Ecto neural progenitor cell (in vitro differentiated cells): Measurements from ENCODE around the gene HYDIN.
"Not testable (repeated sequence)": the region's sequence is repeated elsewhere in the genome, so short reads cannot be mapped to it uniquely, and the experiment has no call there.

Experiments used
- DNase-seq: peaks from one replicate; pipeline ENCODE4 v3.0.0-alpha.2; 2018; ENCODE audit warnings: low spot score

HYDIN gene

DNA sequence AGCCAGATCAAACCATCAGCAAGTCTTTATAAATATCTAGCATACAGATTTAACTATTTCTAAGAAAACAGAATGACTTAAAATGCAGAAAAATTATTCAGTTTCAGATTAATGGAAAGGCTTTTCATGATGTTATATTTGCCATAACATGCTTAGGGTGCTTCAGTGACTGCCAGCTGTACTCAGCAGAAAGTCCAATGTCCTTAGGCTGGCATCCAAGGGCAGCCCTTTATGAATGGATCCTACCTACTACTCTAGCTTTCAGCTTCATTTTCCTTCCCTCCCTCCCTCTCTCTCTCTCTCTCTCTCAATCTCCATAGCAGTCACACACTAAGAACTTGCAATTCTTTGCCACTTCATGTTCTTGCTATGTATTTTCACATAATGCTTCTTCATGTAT is 124.6 kb downstream of the HYDIN start:
- DNase-seq, result not testable (repeated sequence)

DNA sequence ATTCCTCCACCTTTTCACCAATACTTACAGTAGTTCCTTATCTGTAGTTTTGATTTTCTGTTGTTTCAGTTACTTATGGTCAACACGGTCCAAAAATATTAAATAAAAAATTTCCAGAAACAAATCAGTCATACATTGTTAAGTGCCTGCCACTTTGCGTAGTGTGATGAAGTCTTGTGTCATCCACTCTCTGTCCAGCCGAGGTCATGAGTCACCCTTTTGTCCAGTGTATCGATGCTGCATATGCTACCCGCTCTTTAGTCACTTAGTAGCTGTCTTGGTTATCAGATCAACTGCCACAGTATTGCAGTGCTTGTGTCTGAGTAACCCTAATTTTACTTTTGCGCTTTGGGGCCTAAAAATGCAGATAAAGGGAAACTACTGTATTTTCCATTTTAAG is 146.9 kb downstream of the HYDIN start:
- DNase-seq, result not testable (repeated sequence)

DNA sequence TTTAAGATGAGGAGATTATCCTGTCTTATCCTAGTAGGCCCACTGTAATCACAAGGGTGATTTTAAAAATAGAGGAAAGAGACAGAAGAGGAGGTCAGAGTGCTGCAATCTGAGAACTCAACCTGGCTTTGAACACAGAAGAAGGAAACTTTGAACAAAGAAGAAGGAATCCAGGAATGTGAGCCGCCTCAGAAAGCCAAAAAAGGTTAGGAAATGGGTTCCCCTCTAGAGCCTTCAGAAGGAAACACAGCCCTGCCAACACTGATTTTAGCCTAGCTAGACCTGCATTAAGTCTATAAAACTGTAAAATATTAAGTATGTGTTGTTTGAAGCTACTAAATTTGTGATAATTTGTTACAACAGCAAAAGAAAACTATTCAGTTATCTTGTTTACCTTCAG is 149.7 kb downstream of the HYDIN start:
- not testable (repeated sequence) for DNase-seq

DNA sequence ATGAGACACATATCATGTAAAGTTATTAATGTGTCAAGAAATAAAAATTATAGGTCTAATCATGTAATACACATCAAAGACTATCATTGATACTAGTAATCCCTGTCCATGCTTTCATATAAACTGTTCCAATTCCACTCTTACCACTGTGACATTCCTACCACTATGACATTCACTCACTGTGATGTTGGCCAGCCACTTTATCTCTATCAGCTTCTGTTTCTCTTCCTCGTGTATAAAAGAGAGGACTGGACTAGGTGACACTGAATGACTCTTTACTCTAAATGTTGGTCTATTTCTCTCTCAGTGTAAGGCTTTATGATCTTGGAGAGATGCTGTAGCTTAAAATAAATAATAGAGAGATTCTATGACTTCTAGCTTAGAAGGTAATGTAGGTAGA is 150.3 kb downstream of the HYDIN start:
- not testable (repeated sequence) for DNase-seq

DNA sequence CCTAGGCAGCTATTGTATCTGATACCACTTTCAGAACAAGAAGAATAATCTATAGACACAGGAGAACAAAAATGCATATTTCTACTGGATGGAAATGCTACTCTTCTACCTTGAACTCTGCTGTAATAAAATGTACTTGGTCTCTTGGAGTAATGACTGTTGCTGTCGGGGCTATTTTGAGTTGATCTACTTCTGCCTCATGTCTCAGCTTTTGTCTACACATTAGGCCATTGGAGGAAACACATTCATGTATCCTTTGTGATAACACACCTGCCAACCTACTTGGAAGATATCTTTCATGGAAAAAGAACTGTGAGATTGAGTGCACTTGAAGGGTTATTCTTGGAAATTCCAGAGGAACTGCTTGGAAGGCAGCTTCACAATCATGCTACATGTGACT is 159.9 kb downstream of the HYDIN start:
- DNase-seq, result not testable (repeated sequence)

DNA sequence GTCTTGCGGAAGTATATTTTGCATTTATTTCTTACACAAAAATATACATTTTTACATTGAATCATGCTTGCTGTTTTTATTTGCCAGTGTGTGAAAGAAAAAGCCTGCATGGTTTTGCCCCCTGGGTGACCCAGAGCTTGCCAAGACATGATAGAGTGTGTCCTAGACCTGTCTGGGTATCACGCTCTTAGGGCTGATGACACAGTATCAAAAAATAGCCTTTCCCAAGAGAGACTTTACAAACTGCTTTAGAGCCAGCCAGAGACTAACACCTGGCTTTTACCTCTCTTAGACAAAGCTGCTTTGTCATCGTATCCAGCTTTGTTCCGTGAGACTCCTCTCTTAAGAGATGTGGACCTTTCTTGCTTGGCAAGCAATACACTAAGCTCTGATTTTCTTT is 160.7 kb downstream of the HYDIN start:
- not testable (repeated sequence) for DNase-seq

DNA sequence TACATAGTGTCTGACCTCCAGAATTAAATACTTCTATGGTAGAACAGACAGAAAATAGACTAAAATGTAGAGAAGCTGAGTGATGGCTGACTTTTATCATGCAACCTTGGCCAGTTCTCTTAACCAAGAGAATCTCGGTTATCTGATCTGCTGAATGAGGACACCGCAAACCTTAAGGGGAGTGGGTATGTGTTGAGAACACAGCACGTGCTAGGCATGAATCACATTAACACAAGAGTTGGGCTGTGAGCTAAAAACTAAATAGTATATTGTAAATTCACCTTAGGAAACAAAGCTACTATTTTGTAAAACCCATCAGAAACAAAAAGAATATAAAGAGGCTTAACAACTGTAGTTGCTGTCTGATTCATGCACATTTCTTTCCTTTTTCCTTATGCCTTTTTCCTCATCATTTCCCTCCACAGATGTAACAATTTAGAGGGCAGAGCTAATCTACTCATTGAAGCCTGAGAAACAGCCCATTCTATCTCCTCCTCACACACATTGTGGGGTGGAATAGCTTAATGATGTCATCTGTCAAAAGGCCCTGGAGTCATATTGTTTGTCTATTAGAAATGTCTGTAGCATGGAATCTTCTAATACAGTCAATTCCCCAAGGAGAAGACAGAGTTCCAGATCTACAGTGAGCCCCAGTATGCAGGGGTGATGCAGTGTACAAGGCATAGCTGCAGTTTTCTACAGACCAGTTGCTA is 176.5 kb downstream of the HYDIN start:
- DNase-seq, result not testable (repeated sequence)

DNA sequence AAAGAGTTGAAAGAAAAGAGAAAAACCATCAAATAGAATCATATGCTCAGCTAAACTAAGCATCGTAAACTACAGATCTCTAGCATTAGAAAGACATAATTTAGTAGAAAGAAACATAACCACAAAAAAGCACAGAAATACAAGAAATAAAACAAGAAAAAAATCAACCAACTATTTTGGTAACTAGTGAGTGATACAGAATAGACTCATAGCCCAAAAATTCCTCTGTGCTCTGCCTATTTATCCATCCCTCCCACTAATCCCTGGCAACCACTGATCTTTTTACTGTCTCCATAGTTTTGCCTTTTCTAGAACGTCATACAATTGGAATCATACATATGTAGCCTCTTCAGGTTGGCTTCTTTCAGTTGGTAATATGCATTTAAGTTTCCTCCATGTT is 180.2 kb downstream of the HYDIN start:
- DNase-seq, result not testable (repeated sequence)

DNA sequence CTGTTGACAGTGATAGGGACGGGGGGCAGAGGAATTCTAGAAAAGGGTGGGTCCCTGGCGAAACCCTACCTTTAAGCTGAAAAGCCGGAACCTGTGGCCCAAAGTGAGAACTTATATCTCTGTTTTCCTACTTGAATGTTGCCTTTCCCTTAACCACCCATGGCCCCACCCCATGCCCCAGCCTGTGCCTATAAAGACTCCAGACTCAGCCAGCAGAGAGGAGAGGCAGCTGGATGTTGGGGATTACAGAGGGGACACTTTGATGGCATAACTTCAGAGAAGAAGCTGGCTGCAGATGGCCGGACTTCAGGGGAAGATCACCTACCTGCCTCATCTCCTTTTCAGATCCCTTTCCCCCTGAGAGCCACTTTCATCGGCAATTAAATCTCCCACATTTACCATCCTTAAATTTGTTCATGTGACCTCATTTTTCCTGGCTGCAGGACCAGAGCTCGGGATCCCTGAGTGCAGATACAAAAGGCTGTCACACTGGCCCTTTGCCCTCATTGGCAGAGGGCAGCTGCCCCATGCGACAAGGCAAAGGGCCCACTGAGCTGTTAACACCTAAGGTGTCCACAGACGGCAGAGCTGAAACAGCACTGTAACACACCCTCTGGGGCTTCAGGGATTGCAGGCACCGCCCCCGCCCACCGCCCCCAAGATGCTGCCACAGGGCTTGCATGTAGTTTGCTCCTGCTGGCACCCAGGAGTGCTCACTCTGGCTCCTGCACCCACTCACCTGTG is 191.0 kb downstream of the HYDIN start:
- not testable (repeated sequence) for DNase-seq

DNA sequence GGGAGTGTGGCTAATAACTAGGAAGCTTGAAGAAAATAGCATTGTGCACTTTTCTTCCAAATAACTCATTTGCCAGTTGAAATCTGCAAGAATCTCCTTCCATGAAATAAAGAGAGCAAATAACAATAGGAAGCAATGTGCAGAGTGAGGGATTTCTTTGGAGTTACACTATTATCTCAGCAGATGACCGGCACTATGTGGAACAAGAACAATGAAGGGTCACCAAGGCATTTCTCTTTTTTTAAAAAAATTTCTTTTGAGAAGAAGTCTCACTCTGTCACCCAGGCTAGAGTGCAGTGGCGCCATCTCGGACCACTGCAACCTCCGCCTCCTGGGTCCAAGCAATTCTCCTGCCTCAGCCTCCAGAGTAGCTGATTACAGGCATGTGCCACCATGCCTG is 192.1 kb downstream of the HYDIN start:
- not testable (repeated sequence) for DNase-seq

DNA sequence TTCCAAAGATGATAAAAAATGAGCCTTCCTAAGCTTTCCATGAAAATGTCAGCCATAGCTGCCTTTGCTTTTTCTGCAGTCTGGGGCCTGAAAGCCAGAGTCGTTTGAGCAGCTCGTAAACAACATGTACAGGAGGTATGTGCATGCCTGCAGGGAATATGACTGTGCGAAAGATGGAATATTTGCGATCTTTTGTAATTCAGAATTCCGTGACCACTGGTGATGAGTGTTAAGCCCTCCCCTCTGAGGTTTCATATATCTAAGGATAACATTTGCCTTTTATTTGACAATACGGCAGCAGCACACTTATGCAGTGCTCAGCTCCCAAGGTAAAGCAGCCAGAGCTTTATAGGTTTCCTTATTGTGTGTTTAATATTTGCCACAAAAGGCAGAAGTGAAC is 192.5 kb downstream of the HYDIN start:
- DNase-seq, result not testable (repeated sequence)

DNA sequence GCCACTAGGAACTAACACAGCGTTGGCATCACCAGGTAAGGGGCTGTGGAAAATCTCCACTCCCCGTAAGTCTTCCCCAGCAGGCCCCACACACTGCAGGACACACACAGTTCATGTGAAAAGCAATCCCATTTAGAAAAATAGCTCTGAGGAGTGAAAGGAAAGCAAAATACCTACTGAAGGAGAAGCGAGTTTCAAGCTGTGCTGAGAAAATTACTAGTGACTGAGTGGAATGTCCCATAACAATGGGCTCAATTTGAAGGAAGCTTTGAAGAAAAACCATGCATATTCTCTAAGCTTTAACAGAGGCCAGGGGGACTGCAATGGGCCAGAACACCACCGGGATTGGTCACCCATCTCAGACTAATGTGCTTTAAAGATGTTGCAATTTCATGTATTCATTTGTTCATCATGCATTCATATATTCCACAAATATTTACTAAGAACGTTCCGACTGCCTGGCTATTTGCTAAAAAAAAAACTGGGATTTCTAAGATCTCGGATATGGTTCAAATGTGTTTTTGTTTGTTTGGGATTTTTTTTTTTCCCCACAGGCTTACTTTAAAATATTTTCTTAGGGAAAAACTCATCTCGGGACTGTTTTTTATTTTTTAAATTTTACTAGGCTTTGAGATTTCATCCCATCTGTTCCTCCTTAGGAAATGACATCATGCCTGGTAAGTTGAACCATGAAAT is 202.3 kb downstream of the HYDIN start:
- not testable (repeated sequence) for DNase-seq

DNA sequence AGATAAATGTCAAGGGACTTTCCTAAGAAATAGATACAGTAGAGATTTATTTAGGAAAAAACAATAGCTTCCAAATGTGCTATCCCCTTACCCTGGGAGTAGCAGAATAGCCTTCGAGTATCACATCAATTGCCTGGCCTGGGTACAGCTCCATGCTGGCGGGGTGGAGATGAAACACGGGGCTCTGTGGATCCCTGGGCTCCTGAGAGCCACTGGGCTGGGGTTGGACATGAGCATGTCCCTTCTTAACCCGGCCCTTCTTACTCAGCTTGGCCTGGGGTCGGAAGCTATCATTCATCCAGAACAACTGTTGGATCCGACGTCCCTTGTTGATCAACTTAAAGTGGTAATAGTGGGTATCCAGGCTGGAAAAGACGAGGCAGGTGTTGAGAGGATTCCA is 203.0 kb downstream of the HYDIN start:
- not testable (repeated sequence) for DNase-seq

DNA sequence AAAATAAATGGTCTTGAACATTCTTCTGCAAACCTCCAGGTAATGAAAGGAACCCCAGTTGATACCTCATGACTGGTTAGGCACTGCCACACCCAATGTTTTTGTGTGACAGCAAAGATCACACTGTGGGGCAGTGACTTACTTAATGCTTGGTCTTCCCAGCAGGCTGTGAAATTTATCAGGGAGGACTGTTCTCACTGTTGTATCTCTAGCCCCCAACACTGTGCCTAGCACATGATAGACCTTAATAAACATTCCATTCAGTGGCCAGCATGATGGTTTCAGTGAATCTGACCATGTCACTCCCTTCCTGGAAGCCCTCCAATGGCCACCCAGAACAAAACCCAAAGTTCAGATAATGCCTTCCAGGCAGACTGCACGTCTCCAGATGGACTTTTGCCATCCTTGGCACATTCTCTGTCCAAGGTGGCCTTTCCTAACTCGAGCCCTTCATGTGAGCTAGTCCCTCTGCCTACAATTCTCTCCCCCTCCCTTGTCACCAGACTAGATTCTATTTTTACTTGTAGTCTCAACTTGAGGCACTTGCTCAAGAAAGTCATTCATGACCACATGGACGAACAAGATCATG is 206.6 kb downstream of the HYDIN start:
- DNase-seq, result not testable (repeated sequence)

DNA sequence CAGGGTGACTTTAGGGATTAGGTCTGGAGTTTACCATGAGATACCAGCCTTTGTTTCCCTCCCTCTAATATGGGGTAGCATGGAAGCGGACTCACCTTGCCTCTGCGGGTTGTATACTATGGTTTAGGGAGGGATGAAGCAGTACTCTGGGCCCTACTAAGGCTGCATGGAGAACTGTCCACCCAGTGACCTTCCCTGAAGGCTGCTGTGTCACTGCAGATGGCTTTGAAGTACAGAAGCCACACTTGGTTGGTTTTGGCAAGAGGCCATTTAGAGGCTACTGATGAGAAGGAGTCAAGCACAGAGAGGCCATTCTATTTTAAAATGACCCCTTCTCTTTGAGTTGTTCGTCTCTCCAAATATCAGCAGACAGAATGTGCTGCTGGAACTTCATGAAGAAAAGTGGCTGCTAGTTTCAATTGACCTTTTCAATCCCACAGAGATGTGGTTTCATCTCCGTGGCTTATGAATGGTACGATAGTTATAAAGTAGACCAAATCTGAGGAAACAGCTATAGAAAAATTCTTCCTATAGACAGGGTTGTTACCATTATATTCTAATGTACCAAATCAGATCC is 208.5 kb downstream of the HYDIN start:
- not testable (repeated sequence) for DNase-seq

DNA sequence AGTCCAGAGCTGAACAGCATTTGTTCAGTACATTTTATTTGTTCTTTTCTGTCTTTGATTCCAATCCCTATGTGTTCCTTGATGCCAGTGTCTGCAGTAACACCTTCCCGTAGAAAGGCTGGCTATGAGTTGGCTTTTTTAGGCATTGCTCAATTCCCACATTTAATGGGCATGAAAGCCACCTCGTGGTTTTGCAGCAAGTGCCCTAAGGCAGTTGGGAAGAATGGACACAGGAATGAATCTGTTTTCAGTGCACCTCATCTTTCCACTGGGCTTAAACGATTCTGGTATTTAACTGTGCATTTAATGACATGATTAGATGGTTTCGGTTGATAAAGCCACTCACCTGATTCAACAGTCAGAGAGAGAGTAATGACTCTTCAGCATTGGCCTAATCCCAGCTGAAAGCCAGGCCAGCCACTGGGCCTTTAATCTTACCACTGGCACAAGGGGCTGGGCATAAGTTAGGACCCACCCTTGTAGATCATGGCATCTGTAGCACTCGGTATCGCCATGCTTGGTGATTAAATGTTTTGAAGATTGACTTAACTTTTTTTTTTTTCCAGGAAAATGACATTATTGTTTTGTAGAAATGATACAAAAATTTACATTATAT is 211.3 kb downstream of the HYDIN start:
- not testable (repeated sequence) for DNase-seq

DNA sequence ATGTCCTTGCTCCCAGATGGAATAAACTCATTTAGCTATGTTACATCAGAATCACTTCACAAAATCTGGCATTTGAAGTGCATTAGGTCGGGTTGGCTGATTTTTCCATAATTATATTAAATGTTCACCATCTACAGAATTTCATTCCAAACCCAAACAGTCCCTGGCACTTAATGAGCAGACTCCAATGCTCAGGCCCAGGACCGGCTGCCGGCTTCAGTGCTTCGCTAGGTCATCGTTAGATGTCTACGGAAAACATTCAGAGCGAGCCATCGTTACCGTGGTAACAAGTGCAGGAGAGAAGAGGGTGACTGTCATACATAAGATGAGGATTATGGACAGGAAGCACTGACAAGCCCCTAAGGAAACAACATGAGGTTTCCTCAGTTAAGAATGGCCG is 215.1 kb downstream of the HYDIN start:
- DNase-seq, result not testable (repeated sequence)

DNA sequence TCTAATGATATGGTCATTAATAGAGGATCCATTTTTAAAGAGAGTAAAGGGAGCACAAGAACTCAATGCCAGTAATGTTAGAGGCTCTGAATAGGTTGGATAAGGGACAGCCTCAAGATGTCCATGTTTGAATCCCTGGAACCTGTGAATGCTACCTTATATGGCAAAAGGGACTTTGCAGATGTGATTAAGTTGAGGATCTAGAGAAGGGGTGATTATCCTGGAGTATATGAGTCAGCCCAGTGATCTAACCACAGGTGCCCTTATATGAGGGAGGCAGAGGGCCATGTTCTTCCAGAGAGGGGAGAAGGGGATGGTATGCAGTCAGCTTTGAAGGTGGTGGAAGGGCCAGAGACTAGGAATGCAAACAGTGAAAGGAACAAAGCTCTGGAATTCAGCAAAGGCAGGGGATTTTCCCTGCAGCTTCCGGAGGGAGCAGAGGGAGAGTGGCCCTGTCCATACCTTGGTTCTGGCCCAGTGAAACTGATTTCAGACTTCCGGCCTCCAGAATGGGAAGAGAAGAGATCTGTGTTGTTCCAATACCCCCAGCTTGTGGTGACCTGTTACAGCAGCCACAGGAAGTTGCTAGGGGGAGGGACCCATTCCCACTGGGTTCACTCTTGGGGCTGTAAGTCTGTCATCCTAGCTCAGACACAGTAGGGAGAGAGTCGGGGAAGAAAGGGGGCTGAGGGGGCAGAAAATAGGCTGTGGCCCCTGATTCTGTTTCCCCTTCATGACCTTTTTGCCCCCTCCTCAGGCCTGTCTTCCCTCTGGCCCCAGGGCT is 220.9 kb downstream of the HYDIN start:
- DNase-seq, result not testable (repeated sequence)

DNA sequence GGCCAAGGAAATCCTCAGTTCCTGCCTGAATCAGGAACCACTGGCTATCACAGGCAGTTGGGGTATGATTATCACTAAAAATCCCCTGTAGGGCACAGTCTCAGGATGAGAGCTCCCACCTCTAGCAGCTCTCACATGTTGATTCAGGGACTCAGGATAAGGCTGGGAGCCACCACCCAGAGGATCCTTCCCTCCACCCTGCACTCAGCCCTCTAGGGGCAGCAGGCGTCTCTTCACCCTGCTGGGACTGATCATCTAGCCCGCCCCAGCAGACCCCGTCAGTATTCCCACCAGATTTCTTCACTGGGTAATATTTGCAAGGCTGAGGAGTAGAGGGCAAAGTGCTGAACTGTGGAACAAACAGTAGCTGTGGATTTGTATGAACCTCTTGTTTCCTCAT is 224.0 kb downstream of the HYDIN start:
- DNase-seq, result not testable (repeated sequence)

DNA sequence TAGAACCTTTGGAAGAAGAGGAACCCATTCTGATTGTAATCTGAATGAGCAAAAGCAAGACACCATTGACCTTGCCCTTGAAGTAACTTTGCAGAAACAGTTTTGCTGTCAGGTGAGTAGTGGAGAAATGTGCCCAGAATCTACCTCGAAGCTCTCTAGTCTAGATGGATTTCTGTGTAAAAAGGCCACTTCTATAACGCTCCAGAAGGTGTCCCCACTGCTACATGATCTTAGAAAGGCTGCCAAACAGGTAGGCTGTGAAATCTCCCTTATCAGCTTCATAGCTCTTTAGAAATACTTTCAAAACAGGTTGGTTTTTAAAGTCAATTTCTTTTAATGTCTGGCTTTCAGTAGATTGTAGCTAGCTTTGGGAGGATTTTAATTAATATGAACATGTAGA is 230.8 kb downstream of the HYDIN start:
- DNase-seq, result not testable (repeated sequence)

DNA sequence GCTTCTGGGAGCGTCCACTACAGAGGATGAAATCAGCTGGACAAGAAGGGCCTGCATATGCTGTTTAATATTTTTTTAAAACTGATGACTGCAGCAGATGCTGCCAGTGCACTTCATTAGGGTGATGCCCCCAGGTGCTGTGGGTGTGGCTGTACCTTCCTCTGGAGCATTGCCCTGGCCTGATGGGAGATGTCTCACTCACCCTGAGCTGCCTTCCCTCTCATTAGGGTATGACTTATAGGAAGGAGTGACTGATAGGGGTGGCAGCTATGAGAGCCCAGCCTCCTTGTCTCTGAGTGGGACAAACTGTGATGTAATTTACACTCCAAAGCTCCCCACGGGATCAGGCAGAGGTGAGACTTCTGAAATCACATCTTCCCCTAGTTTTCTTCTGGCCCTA is 234.7 kb downstream of the HYDIN start:
- DNase-seq, result not testable (repeated sequence)
